Measurements from ENCODE around the gene NKTR.
"Not testable (repeated sequence)": the region's sequence is repeated elsewhere in the genome, so short reads cannot be mapped to it uniquely, and the experiment has no call there.

DNA sequence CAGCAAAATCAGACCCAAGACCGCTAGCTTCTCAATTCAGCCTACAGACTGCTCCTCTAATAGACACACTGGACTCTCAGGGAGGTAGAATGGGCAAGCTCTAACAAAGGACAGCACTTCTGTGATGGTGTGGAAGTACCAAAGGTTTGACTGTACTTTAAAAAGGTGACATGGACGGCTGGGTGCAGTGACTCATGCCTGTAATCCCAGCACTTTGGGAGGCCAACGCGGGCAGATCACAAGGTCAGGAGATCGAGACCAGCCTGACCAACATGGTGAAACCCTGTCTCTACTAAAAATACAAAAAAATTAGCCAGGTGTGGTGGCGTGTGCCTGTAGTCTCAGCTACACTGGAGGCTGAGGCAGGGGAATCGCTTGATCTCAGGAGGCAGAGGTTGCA lies 3.4 kb upstream of the NKTR start:
- TF ChIP-seq, protein P1, sequence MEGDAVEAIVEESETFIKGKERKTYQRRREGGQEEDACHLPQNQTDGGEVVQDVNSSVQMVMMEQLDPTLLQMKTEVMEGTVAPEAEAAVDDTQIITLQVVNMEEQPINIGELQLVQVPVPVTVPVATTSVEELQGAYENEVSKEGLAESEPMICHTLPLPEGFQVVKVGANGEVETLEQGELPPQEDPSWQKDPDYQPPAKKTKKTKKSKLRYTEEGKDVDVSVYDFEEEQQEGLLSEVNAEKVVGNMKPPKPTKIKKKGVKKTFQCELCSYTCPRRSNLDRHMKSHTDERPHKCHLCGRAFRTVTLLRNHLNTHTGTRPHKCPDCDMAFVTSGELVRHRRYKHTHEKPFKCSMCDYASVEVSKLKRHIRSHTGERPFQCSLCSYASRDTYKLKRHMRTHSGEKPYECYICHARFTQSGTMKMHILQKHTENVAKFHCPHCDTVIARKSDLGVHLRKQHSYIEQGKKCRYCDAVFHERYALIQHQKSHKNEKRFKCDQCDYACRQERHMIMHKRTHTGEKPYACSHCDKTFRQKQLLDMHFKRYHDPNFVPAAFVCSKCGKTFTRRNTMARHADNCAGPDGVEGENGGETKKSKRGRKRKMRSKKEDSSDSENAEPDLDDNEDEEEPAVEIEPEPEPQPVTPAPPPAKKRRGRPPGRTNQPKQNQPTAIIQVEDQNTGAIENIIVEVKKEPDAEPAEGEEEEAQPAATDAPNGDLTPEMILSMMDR (IDR thresholded peaks at IDR 0.05; ENCODE audit: poor library complexity): not testable (repeated sequence)
- TF ChIP-seq EZH2 (IDR thresholded peaks at IDR 0.05; ENCODE audit: borderline replicate concordance); EZH2phosphoT487 (IDR thresholded peaks at IDR 0.05; ENCODE audit: low read depth, severe bottlenecking, unreplicated experiment): not testable (repeated sequence)
